Fibroblast of skin of left quadriceps (primary cell): Measurements from ENCODE around the gene TOP1.

ENCODE experiments used
- DNase-seq, 2 experiments: peaks; one replicate each; pipeline ENCODE4 v3.0.0-alpha.2; 2013; ENCODE audit warnings: low read depth in 2 of 2

The TOP1 gene

GRCh38 chr20:41028359-41029149 is at the start of gene TOP1:
TOP1 (plus strand) TSS chr20:41028822; CDS start chr20:41029068, 246 bp downstream.
- DNase-seq: peak; percentile 99

- DNase-seq: no peak
These were observed 49.4 kb upstream of the TOP1 start for GRCh38 chr20:40979247-40979646.

GRCh38 chr20:40980106-40980827 is 48.4 kb upstream of the TOP1 start:
- no peak for DNase-seq

GRCh38 chr20:40980828-40981310 is 47.8 kb upstream of the TOP1 start:
- no peak for DNase-seq

- no peak for DNase-seq
These were observed 46.0 kb upstream of the TOP1 start for GRCh38 chr20:40982415-40983145.

- DNase-seq: no peak
These were observed 44.7 kb upstream of the TOP1 start for GRCh38 chr20:40983898-40984297.

- no peak for DNase-seq
These were observed 44.1 kb upstream of the TOP1 start for GRCh38 chr20:40984496-40984895.

- DNase-seq: no peak
These were observed 41.8 kb upstream of the TOP1 start for GRCh38 chr20:40986774-40987173.

GRCh38 chr20:40990542-40991120 is 38.0 kb upstream of the TOP1 start:
- DNase-seq: peak; percentile 71 to 75

GRCh38 chr20:40991181-40991889 is 37.3 kb upstream of the TOP1 start:
- DNase-seq: no peak

GRCh38 chr20:40992349-40993113 is 36.1 kb upstream of the TOP1 start:
- no peak for DNase-seq

- DNase-seq: peak in 1 of 2 experiments; percentile 26
These were observed 34.7 kb upstream of the TOP1 start for GRCh38 chr20:40993794-40994540.

- no peak for DNase-seq
These were observed 32.3 kb upstream of the TOP1 start for GRCh38 chr20:40996326-40996725.

- no peak for DNase-seq
These were observed 31.5 kb upstream of the TOP1 start for GRCh38 chr20:40997116-40997515.

GRCh38 chr20:40999841-41000240 is 28.8 kb upstream of the TOP1 start:
- no peak for DNase-seq

GRCh38 chr20:41000628-41001027 is 28.0 kb upstream of the TOP1 start:
- no peak for DNase-seq

- DNase-seq: no peak
These were observed 27.1 kb upstream of the TOP1 start for GRCh38 chr20:41001497-41001896.

GRCh38 chr20:41002842-41003142 is 25.8 kb upstream of the TOP1 start:
- no peak for DNase-seq

- peak; percentile 97 for DNase-seq
These were observed 25.3 kb upstream of the TOP1 start for GRCh38 chr20:41003143-41003935.
